Natural killer cell (primary cell): ENCODE measurements around the gene DLGAP4. TPM values are rescaled to one million over a fixed set of nuclear protein-coding genes. Genes with fewer than 3 reads are reported as not detected.

Experiments used
- ATAC-seq, 3 donors: fragments of 150-1000 bp in 2 of 3; fragments of 200-7000 bp in 1 of 3; cut with Tn5 transposase; 1 replicate in 1 of 3; 2 replicates in 2 of 3; pipeline ENCODE4 v1.10.0; 2021; ENCODE audit warnings: mild to moderate bottlenecking in 2 of 3, moderate library complexity in 2 of 3
- DNase-seq, 2 donors: peaks; one replicate each; pipeline versions ENCODE4 v3.0.0 to v3.0.0-alpha.2; 2013 to 2021; ENCODE audit warnings: mixed read lengths in 1 of 2
- H3K27ac ChIP-seq: one replicate; pipeline ENCODE4 v1.5.1; 2013; ENCODE audit warnings: mild to moderate bottlenecking, low read length
- H3K27me3 ChIP-seq: one replicate; pipeline ENCODE4 v1.6.1; 2013; ENCODE audit warnings: low read length; ENCODE audit not compliant: control insufficient read depth, insufficient read depth
- H3K36me3 ChIP-seq: one replicate; pipeline ENCODE4 v1.6.1; 2013; ENCODE audit warnings: low read length; ENCODE audit not compliant: control insufficient read depth, insufficient read depth
- H3K4me1 ChIP-seq: one replicate; pipeline ENCODE4 v1.6.1; 2013; ENCODE audit warnings: low read length; ENCODE audit not compliant: control insufficient read depth, insufficient read depth
- H3K4me3 ChIP-seq: one replicate; pipeline ENCODE4 v1.5.1; 2013; ENCODE audit warnings: low read length
- H3K9me3 ChIP-seq: one replicate; pipeline ENCODE4 v1.6.1; 2013; ENCODE audit warnings: low read length; ENCODE audit not compliant: control insufficient read depth, insufficient read depth
- H3K27ac Mint-ChIP-seq, 2 donors: one replicate each; pipeline ENCODE4 v1.8.0; 2022; ENCODE audit warnings: mild to moderate bottlenecking in 2 of 2, mixed read lengths in 2 of 2, moderate library complexity in 1 of 2
- H3K27me3 Mint-ChIP-seq, 2 donors: one replicate each; pipeline ENCODE4 v1.8.0; 2022; ENCODE audit warnings: low read depth in 2 of 2, mixed read lengths in 2 of 2
- H3K36me3 Mint-ChIP-seq: one replicate; pipeline ENCODE4 v1.8.0; 2022; ENCODE audit warnings: mixed read lengths
- H3K4me1 Mint-ChIP-seq, 2 donors: one replicate each; pipeline ENCODE4 v1.8.0; 2022; ENCODE audit warnings: mixed read lengths in 2 of 2
- H3K4me3 Mint-ChIP-seq: one replicate; pipeline ENCODE4 v1.8.0; 2022; ENCODE audit warnings: mild to moderate bottlenecking, moderate library complexity, mixed read lengths
- H3K9me3 Mint-ChIP-seq, 2 donors: one replicate each; pipeline ENCODE4 v1.8.0; 2022; ENCODE audit warnings: mixed read lengths in 2 of 2
- CTCF ChIP-seq: fragments of 200-600 bp; IDR thresholded peaks from one replicate; pipeline ENCODE4 v1.8.0; 2022; ENCODE audit warnings: antibody characterized with exemption
- WGBS: methylation state at CpG from one replicate; pipeline ENCODE4 v1.1.7; 2013; ENCODE audit warnings: missing lambda C conversion rate; ENCODE audit not compliant: insufficient coverage; 5-methylcytosine and 5-hydroxymethylcytosine counted together
- intact Hi-C: fragments of 100-400 bp; cut with micrococcal nuclease; formaldehyde crosslinking; loops from one replicate; pipeline ENCODE4 v1.14.2; 2022
- total RNA-seq, 4 donors: library from RNA; stranded (reverse); fragments of 120-200 nt in 1 of 4; gene quantifications; one replicate each; pipeline versions ENCODE4 v1.2.3 to v1.2.4, GENCODE V29; 2013 to 2022

The DLGAP4 gene
- total RNA-seq, 3 donors from 2014 or later (not counting 1 experiment from before 2014, with no cell fraction given) = 47.9 to 51.6 (median 51.2) TPM

- H3K4me1 Mint-ChIP-seq = no peaks in the 10 kb centered on the region
- Histone ChIP-seq H3K9me3 (no peaks in the 10 kb centered on the region), H3K4me3 (no peak overlapping the region), H3K27ac (no peak overlapping the region), H3K27me3 (no peaks in the 10 kb centered on the region), H3K4me1 (no peaks in the 10 kb centered on the region), H3K36me3 (no peaks in the 10 kb centered on the region)
- no peak for TF ChIP-seq CTCF
- no peaks in the 10 kb centered on the region for H3K9me3 Mint-ChIP-seq
- H3K4me3 Mint-ChIP-seq = no peak overlapping the region
- intact Hi-C loops = no loop called here
- H3K27me3 Mint-ChIP-seq = peaks cover 0 to 2% of the 10 kb centered on the region in 2 donors
- no peak overlapping the region for H3K27ac Mint-ChIP-seq
- 85% methylated on average over 9 of the region's 12 CpGs for WGBS
- DNase-seq (no peak), ATAC-seq (no peak)
- H3K36me3 Mint-ChIP-seq = no peaks in the 10 kb centered on the region
These were observed 33.5 kb upstream of the DLGAP4 start for GRCh38 chr20:36272547-36273220.

GRCh38 chr20:36273414-36274180 lies 32.5 kb upstream of the DLGAP4 start:
- Histone ChIP-seq H3K36me3 (no peaks in the 10 kb centered on the region), H3K4me1 (no peaks in the 10 kb centered on the region), H3K27me3 (no peaks in the 10 kb centered on the region), H3K9me3 (no peaks in the 10 kb centered on the region), H3K4me3 (no peak overlapping the region), H3K27ac (no peak overlapping the region)
- Mint-ChIP-seq H3K36me3 (no peaks in the 10 kb centered on the region), H3K4me1 (no peaks in the 10 kb centered on the region), H3K27ac (no peak overlapping the region), H3K4me3 (no peak overlapping the region), H3K27me3 (peaks cover 0 to 8% of the 10 kb centered on the region in 2 donors), H3K9me3 (no peaks in the 10 kb centered on the region)
- TF ChIP-seq CTCF = no peak
- ATAC-seq (no peak), DNase-seq (peak in 1 of 2 donors; percentile 37)
- intact Hi-C loops = no loop called here
- WGBS = 84% methylated on average over 12 of the region's 12 CpGs

GRCh38 chr20:36274181-36274841 lies 31.8 kb upstream of the DLGAP4 start:
- H3K4me3 Mint-ChIP-seq = no peak overlapping the region
- 65% methylated on average over 19 of the region's 20 CpGs for WGBS
- intact Hi-C loops = no loop called here

More at GRCh38 chr20:36274181-36274841, 31.8 kb upstream of the DLGAP4 start:
- no peaks in the 10 kb centered on the region for H3K27me3 ChIP-seq
- Mint-ChIP-seq H3K9me3 (no peaks in the 10 kb centered on the region), H3K36me3 (no peaks in the 10 kb centered on the region), H3K27ac (no peak overlapping the region), H3K27me3 (peaks cover 0 to 8% of the 10 kb centered on the region in 2 donors), H3K4me1 (no peaks in the 10 kb centered on the region)
- no peak overlapping the region for H3K4me3 ChIP-seq
- H3K4me1 ChIP-seq = no peaks in the 10 kb centered on the region
- no peak for DNase-seq
- H3K27ac ChIP-seq = no peak overlapping the region
- no peaks in the 10 kb centered on the region for H3K36me3 ChIP-seq
- H3K9me3 ChIP-seq = no peaks in the 10 kb centered on the region
- no peak for ATAC-seq
- no peak for TF ChIP-seq CTCF
